ENCODE data around the gene CELSR2.

GRCh38 chr1:109208394-109208793 lies 40.9 kb upstream of the CELSR2 start:
- no peak for TF ChIP-seq CTCF (IDR thresholded peaks at IDR 0.05)
- no peak for TF ChIP-seq POLR2A (IDR thresholded peaks at IDR 0.05)

Data from right lobe of liver (tissue), 4 donors.